ENCODE measurements around the gene NUMA1. TPM values are rescaled to one million over a fixed set of nuclear protein-coding genes. Genes with fewer than 3 reads are reported as not detected.

NUMA1 gene
- polyA plus RNA-seq, 1 donor (not counting 4 experiments of a cell fraction or from before 2014, with no cell fraction given): 38.8 TPM

DNA sequence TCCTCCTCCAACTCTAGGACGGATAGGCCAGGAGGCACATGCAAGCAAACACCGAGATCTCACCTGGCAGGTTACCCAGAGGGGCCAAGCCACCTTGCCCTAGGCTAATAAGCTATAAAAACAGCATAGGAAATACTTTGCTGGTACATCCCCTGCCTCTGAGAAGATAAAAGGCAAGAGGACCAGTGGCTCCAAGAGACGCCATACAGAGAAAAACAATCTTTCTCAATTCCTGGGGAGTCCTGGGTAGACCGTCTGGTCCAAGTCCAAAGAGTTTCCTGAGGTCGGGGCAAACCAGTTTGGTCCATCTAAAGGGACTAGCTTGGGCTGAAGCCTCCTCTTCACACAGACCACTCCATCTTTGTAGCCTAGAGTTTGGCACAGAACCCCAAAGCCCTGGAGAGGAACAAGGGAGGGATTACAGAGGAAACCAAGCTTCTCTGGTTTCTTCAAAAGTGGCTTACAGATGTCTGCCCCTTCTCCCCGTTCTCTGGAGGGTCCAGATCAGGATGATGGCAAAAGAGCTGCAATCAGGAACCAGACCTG lies 40.4 kb downstream of the NUMA1 start:
- Histone ChIP-seq H2AFZ (ENCODE audit: control insufficient read depth, low read length) (no peak overlapping the region), H3K36me3 (ENCODE audit: control insufficient read depth in 2 of 2, extremely low read depth in 1 of 2, insufficient read depth in 2 of 2, low read length in 2 of 2) (peaks cover 0 to 8% of the 10 kb centered on the region in 2 experiments), H3K4me3 (ENCODE audit: control insufficient read depth in 2 of 3, extremely low read depth in 1 of 3, insufficient read depth in 2 of 3, low read depth in 1 of 3, low read length in 3 of 3) (peak overlapping the region; percentile 48 to 89 (median 87)), H3K4me2 (ENCODE audit: control insufficient read depth, extremely low read depth, insufficient read depth, low read depth, low read length) (peak overlapping the region; percentile 99), H3K79me2 (ENCODE audit: control insufficient read depth, insufficient read depth, low read length) (peaks cover 80% of the 10 kb centered on the region), H3K4me1 (ENCODE audit: control insufficient read depth, extremely low read depth, insufficient read depth, low read length) (peaks cover 54% of the 10 kb centered on the region), H3K9me1 (ENCODE audit: control insufficient read depth, extremely low read depth, insufficient read depth, low read length) (no peaks in the 10 kb centered on the region), H3K9me3 (ENCODE audit: control insufficient read depth, low read depth, low read length) (no peaks in the 10 kb centered on the region), H3K9ac (ENCODE audit: control insufficient read depth, extremely low read depth, insufficient read depth, low read length) (peak overlapping the region; percentile 92), H4K20me1 (ENCODE audit: control insufficient read depth, extremely low read depth, insufficient read depth, low read length) (peaks cover 3% of the 10 kb centered on the region), H3K27ac (ENCODE audit: control insufficient read depth, insufficient read depth, low read length) (peak overlapping the region; percentile 96), H3K27me3 (ENCODE audit: control insufficient read depth, extremely low read depth, insufficient read depth, low read length) (no peaks in the 10 kb centered on the region)
- FAIRE-seq (no peak), DNase-seq (ENCODE audit: low read depth, low spot score) (no peak)
- TF ChIP-seq, protein P1, sequence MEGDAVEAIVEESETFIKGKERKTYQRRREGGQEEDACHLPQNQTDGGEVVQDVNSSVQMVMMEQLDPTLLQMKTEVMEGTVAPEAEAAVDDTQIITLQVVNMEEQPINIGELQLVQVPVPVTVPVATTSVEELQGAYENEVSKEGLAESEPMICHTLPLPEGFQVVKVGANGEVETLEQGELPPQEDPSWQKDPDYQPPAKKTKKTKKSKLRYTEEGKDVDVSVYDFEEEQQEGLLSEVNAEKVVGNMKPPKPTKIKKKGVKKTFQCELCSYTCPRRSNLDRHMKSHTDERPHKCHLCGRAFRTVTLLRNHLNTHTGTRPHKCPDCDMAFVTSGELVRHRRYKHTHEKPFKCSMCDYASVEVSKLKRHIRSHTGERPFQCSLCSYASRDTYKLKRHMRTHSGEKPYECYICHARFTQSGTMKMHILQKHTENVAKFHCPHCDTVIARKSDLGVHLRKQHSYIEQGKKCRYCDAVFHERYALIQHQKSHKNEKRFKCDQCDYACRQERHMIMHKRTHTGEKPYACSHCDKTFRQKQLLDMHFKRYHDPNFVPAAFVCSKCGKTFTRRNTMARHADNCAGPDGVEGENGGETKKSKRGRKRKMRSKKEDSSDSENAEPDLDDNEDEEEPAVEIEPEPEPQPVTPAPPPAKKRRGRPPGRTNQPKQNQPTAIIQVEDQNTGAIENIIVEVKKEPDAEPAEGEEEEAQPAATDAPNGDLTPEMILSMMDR (optimal IDR thresholded peaks at IDR 0.05 in 1 of 3, IDR thresholded peaks at IDR 0.05 in 1 of 3, conservative IDR thresholded peaks at IDR 0.05 in 1 of 3; ENCODE audit: extremely low read depth in 1 of 3, insufficient read depth in 2 of 3, low read length in 3 of 3): no peak
- no peak for TF ChIP-seq EZH2 (IDR thresholded peaks at IDR 0.05; ENCODE audit: low read length)
- dilution Hi-C loops (cut with MboI; ENCODE audit: extremely low pct_ligation_motif_present, low sequenced_read_pairs): no loop called here

DNA sequence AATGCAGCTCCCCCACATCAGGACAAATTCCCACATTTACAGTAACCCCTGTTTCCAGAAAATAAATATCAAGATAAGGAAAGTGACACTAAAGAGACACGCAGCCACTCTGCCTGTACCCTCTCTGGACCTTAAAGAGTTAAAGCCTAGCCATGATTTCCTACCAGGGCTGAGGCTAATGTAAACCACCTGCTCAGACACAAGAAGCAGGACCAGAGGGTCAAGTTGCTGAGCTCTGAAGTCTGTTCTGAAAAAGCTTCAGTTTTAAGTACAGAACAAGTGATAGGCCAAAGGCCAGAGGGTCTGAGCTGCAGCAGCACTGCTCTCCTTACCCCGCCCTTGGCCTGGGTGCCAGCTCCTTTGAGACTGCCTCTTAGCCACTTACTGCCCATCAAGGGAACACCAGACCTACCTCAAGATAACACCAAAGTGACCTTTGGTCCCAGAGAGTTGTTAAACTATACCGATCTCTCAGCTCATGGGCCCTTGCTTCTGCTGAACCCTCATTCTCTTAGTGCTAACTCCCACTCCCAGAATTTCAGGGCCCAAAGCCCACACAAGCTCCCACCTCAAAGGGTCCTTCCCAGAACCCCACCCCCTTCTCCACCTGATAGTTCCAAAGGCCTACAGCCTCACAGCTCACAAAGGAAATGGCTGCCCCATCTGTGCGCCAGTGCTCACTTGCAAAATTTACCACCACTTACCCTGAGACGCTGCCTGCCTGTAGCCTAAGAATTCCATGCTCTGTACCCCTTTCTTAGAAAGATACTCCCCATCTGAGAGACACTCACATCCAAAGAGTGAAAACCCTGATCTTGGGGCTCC lies 41.1 kb downstream of the NUMA1 start:
- Histone ChIP-seq H3K9me1 (ENCODE audit: control insufficient read depth, extremely low read depth, insufficient read depth, low read length) (no peaks in the 10 kb centered on the region), H3K9ac (ENCODE audit: control insufficient read depth, extremely low read depth, insufficient read depth, low read length) (peak overlapping the region; percentile 92), H3K27ac (ENCODE audit: control insufficient read depth, insufficient read depth, low read length) (peak overlapping the region; percentile 4), H4K20me1 (ENCODE audit: control insufficient read depth, extremely low read depth, insufficient read depth, low read length) (peaks cover 3% of the 10 kb centered on the region), H3K4me3 (ENCODE audit: control insufficient read depth in 2 of 3, extremely low read depth in 1 of 3, insufficient read depth in 2 of 3, low read depth in 1 of 3, low read length in 3 of 3) (peak overlapping the region in 2 of 3 experiments; percentile 87 to 89), H3K79me2 (ENCODE audit: control insufficient read depth, insufficient read depth, low read length) (peaks cover 76% of the 10 kb centered on the region), H3K4me2 (ENCODE audit: control insufficient read depth, extremely low read depth, insufficient read depth, low read depth, low read length) (peak overlapping the region; percentile 99), H3K9me3 (ENCODE audit: control insufficient read depth, low read depth, low read length) (no peaks in the 10 kb centered on the region), H2AFZ (ENCODE audit: control insufficient read depth, low read length) (no peak overlapping the region), H3K36me3 (ENCODE audit: control insufficient read depth in 2 of 2, extremely low read depth in 1 of 2, insufficient read depth in 2 of 2, low read length in 2 of 2) (peaks cover 0 to 8% of the 10 kb centered on the region in 2 experiments), H3K4me1 (ENCODE audit: control insufficient read depth, extremely low read depth, insufficient read depth, low read length) (peaks cover 54% of the 10 kb centered on the region), H3K27me3 (ENCODE audit: control insufficient read depth, extremely low read depth, insufficient read depth, low read length) (no peaks in the 10 kb centered on the region)
- dilution Hi-C loops (cut with MboI; ENCODE audit: extremely low pct_ligation_motif_present, low sequenced_read_pairs): no loop called here
- DNase-seq (ENCODE audit: low read depth, low spot score): no peak
- no peak for TF ChIP-seq EZH2 (IDR thresholded peaks at IDR 0.05; ENCODE audit: low read length)
- TF ChIP-seq, protein P1 (optimal IDR thresholded peaks at IDR 0.05 in 1 of 3, IDR thresholded peaks at IDR 0.05 in 1 of 3, conservative IDR thresholded peaks at IDR 0.05 in 1 of 3; ENCODE audit: extremely low read depth in 1 of 3, insufficient read depth in 2 of 3, low read length in 3 of 3): no peak
- no peak for FAIRE-seq

All from keratinocyte (primary cell).